GM10266 (cell line): ENCODE results near the gene NET1.

Source experiments
- DNase-seq: peaks from one replicate; pipeline ENCODE4 v3.0.0; 2012; ENCODE audit errors: extremely low spot score
- TF ChIP-seq, protein P1 (sequence below): IDR thresholded peaks from 2 replicates; pipeline ENCODE4 v1.5.1; 2012; ENCODE audit warnings: mild to moderate bottlenecking, low read depth; ENCODE audit not compliant: control insufficient read depth, insufficient read depth; ENCODE audit errors: missing control alignments

Gene NET1

DNA sequence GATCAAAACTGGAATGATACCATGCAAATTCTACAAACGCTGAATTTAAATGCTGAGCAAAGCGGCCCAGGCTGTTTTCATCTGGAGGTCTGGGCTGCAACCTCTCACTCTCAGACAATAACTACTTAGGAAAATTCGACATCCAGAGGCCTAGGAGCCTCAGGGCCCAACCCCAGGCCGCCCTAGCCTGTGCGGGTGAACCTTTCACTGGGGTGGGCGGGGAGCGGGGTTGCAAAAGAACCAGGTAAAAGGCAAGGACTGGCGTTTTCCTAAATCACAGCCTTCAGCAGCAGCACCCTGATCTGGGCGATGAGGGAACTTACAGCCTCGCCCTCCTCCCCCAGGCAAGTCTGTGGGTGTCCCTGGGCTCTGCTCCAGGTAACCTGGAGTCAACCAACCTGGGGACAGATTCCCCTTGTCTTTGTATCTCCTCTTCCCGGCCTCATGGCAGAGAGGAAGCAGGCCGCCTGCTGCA lies 53.7 kb downstream of the NET1 start:
- TF ChIP-seq, protein P1, sequence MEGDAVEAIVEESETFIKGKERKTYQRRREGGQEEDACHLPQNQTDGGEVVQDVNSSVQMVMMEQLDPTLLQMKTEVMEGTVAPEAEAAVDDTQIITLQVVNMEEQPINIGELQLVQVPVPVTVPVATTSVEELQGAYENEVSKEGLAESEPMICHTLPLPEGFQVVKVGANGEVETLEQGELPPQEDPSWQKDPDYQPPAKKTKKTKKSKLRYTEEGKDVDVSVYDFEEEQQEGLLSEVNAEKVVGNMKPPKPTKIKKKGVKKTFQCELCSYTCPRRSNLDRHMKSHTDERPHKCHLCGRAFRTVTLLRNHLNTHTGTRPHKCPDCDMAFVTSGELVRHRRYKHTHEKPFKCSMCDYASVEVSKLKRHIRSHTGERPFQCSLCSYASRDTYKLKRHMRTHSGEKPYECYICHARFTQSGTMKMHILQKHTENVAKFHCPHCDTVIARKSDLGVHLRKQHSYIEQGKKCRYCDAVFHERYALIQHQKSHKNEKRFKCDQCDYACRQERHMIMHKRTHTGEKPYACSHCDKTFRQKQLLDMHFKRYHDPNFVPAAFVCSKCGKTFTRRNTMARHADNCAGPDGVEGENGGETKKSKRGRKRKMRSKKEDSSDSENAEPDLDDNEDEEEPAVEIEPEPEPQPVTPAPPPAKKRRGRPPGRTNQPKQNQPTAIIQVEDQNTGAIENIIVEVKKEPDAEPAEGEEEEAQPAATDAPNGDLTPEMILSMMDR: no peak
- no peak for DNase-seq

DNA sequence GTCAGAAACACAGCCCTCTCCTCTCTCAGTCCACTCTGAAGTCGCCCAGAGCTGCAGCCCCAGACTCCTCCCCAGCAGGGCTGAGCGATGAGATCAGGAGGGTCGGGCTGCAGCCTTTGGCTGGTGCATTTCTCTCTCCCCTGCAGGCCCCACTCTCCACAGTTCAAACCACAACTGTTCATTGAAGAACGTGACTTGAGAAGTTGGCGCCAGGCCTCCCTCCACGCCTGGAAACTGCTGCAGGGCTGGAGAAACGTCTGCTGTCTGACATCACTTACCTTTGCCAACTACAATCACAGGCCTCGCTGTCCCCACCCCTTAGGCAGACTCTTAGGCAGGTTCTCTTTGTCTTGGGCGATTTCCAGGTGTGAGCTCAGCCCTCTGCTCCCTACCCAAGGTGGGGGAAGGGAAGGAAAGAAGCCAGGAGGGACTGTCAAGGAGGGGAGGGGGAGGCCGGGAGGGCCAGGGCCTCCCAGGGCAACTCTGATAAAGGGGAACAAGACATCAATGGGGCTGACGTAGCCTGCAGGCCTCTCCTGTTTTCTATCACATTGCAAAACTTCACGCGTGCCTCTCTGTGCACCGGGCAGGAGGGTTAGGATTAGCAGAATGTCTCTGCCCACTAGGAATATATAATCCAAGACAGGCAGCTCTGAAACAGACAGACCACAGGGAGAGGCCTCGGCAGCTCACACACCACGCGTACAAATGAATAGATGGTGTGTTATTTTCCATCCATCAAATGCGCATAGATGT lies 54.3 kb downstream of the NET1 start:
- no peak for DNase-seq
- TF ChIP-seq, protein P1: no peak

DNA sequence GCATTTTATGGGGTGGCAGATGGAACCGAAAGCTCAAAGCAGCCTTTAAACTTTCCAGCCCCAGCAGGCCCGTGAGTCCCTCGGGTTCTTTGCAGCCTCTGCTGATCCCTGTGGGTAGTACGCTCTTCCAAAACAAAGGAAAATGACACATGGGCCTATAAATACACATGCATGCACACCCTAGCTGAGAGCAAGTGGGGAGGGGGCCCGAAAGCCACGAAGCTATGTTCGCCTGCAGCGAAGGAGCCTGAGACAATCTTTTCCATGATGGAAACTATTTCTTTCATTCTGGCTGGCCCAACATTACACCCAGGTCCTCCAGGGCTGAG lies 54.8 kb downstream of the NET1 start:
- no peak for DNase-seq
- TF ChIP-seq, protein P1: no peak

DNA sequence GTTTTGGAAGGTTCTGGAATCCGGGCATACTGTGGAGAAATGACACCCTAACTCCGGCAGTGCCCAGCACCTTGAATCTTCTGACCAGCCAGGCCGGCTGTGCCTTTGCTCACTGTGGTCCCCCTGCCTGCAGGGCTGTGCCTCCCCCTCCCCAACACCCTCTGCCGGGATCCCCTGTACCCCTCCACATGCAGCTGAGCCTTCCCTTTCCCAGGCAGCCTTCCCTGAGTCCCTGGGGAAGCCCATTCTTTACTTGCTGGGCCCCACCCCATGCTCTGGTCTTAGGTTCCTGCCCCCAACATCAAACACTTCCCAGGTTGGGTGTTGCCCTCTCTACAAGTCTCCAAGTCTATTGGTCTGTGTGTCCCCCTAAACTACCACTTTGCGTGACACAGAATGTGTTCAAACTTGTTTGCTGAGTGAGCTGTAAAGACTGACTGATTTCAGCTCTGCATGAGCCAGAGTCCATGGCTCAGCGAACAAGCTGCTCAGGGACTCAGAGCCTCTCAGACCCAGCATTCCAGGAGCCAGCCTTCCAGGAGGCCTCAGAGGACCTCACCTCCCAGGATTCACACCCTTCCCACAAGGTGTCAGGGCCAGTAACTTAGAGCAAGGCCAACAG lies 55.4 kb downstream of the NET1 start:
- no peak for DNase-seq

DNA sequence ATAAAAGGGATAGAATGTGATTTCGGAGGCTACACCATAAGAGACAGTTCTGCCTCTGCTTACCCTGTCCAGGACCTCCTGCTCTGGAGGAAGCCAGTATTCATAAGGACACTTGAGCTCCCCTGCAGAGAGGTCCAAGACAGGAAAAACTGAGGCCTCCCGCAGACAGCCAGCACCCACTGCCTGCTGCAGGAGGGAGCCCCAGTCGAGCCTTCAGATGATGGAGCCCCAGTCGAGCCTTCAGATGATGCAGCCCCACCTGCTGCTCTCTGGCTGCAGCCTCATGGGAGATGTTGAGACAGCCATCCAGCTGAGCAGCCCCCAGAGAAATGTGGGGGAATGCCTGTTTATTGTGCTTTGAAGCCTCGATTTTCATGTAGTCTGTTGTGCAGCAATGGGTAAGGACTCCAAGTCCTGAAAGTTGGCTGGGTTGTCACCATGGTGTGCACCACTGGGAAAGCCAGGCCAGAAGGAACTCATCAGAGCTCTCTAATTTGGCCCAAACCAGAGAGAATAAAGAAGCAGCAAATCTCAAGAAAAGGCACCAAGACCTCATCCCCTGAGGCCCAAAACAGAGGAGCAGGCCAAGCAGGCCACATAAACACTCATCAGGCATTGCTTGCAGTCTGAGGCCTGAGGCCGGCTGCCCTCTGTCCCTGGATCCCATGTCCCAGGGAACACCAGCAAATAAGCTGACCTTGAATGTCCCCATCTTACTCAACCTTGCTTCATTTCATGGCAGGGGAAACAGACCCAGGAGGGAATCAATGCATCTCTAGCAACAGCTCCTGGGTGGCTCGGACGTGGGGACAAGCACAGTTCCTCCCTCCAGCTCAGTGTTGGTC lies 56.1 kb downstream of the NET1 start:
- no peak for DNase-seq
- TF ChIP-seq, protein P1: no peak

More for the DNA sequence above, 55.4 kb downstream of the NET1 start:
- TF ChIP-seq, protein P1: no peak

DNA sequence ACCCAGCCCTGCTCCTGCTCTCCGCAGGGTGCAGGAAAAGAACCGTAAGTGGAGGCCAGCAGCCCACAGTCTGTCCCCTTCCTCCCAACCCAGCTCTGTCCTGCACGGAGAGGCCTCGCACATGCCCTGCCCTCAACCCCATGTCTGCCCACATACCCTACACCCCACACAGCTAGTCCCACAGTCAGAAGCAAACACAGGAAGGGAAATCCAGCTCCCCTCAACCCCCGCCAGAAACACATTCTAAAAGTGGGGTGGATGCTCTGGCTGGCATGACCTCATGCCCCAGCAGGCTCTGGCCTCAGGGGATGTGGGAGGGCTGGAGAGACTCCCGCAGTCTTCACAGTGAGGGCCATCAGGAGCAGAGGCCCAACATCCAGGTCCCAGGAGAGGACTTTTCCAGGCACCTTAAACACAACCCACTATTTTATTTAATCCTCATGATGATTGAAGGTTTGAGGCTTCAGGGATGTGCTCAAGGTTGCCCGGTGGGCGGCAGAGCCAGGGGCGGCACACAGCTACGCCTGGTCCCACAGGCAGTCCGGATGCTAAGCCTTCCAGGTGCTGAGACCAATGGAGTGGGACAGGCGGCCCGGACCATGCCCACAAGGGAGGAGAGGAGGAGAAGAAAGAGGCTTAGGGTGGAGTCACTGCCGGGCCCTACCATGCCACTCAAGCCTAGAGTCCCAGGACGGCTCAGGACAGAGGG lies 57.1 kb downstream of the NET1 start:
- DNase-seq: no peak
- TF ChIP-seq, protein P1: no peak
